KMS-11 (cell line): ENCODE measurements around the gene DYDC2.

Source experiments
- H2AFZ ChIP-seq: fragments of 200-600 bp; sonication (generic); 2 replicates; pipeline ENCODE4 v1.6.1; 2016; ENCODE audit warnings: antibody characterized with exemption, mixed run types, low read depth
- H3K27ac ChIP-seq: fragments of 200-600 bp; sonication (generic); 2 replicates; pipeline ENCODE4 v1.6.1; 2016; ENCODE audit warnings: mild to moderate bottlenecking, mixed run types
- H3K27me3 ChIP-seq: fragments of 200-600 bp; sonication (generic); 2 replicates; pipeline ENCODE4 v1.6.1; 2017; ENCODE audit warnings: mild to moderate bottlenecking, low read depth, mixed run types, moderate library complexity; ENCODE audit not compliant: insufficient read depth
- H3K36me3 ChIP-seq: fragments of 200-600 bp; sonication (generic); 2 replicates; pipeline ENCODE4 v1.6.1; 2017; ENCODE audit warnings: mild to moderate bottlenecking, mixed run types; ENCODE audit not compliant: insufficient read depth
- H3K4me1 ChIP-seq: fragments of 200-600 bp; sonication (generic); 2 replicates; pipeline ENCODE4 v1.6.1; 2016; ENCODE audit warnings: mild to moderate bottlenecking, low read depth, mixed run types; ENCODE audit not compliant: poor library complexity, severe bottlenecking
- H3K4me2 ChIP-seq: fragments of 200-600 bp; sonication (generic); 2 replicates; pipeline ENCODE4 v1.7.0; 2016; ENCODE audit warnings: mild to moderate bottlenecking, mixed run types
- H3K4me3 ChIP-seq: fragments of 200-600 bp; sonication (generic); IDR thresholded peaks from 2 replicates; pipeline ENCODE4 v1.6.1; 2017; ENCODE audit warnings: low read depth, low read length, mixed read lengths; ENCODE audit not compliant: insufficient read depth
- H3K79me2 ChIP-seq: fragments of 200-600 bp; sonication (generic); 2 replicates; pipeline ENCODE4 v1.6.1; 2016; ENCODE audit warnings: low read depth, mixed run types; ENCODE audit not compliant: insufficient read depth
- H3K9ac ChIP-seq: fragments of 200-600 bp; sonication (generic); 2 replicates; pipeline ENCODE4 v1.6.1; 2016; ENCODE audit warnings: mild to moderate bottlenecking, mixed run types
- H4K20me1 ChIP-seq: fragments of 200-600 bp; sonication (generic); 2 replicates; pipeline ENCODE4 v1.6.1; 2016; ENCODE audit warnings: mild to moderate bottlenecking, mixed run types; ENCODE audit not compliant: insufficient read depth
- TF ChIP-seq, protein P1 (sequence below): fragments of 200-600 bp; sonication (generic); conservative IDR thresholded peaks from 2 replicates; pipeline ENCODE4 v1.6.1; 2017; ENCODE audit warnings: low read depth, mild to moderate bottlenecking, antibody characterized with exemption, low read length, moderate library complexity, mixed read lengths

Gene DYDC2

GRCh38 chr10:80394358-80394916 is 37.9 kb downstream of the DYDC2 start:
- no peak overlapping the region for H2AFZ ChIP-seq
- no peak overlapping the region for H3K27ac ChIP-seq
- no peak overlapping the region for H3K9ac ChIP-seq
- no peaks in the 10 kb centered on the region for H3K27me3 ChIP-seq
- TF ChIP-seq, protein P1, sequence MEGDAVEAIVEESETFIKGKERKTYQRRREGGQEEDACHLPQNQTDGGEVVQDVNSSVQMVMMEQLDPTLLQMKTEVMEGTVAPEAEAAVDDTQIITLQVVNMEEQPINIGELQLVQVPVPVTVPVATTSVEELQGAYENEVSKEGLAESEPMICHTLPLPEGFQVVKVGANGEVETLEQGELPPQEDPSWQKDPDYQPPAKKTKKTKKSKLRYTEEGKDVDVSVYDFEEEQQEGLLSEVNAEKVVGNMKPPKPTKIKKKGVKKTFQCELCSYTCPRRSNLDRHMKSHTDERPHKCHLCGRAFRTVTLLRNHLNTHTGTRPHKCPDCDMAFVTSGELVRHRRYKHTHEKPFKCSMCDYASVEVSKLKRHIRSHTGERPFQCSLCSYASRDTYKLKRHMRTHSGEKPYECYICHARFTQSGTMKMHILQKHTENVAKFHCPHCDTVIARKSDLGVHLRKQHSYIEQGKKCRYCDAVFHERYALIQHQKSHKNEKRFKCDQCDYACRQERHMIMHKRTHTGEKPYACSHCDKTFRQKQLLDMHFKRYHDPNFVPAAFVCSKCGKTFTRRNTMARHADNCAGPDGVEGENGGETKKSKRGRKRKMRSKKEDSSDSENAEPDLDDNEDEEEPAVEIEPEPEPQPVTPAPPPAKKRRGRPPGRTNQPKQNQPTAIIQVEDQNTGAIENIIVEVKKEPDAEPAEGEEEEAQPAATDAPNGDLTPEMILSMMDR, result no peak
- no peak overlapping the region for H3K4me2 ChIP-seq
- no peaks in the 10 kb centered on the region for H3K4me1 ChIP-seq
- H3K36me3 ChIP-seq, result no peaks in the 10 kb centered on the region
- no peaks in the 10 kb centered on the region for H4K20me1 ChIP-seq
- no peak overlapping the region for H3K4me3 ChIP-seq
- no peaks in the 10 kb centered on the region for H3K79me2 ChIP-seq

DNA sequence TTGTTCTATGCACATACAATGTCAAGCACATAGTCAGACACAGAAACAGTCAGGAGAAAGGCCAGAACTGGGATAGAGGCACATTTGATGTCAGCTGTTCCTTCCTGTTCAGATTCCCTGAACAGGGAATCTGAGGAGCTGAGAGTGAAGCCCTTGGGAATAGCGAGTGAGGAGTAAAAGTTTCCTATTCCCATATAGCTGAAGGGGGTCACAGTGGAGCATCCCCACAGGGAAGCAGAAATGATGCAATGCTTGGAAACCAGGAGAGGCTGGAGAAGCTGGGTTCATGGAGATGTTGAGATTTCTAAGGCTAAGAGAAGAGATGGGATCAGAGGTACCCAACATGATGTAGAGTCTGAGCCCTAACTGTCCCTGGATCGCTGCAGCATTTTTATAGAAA is 40.4 kb downstream of the DYDC2 start:
- no peaks in the 10 kb centered on the region for H3K27me3 ChIP-seq

DNA sequence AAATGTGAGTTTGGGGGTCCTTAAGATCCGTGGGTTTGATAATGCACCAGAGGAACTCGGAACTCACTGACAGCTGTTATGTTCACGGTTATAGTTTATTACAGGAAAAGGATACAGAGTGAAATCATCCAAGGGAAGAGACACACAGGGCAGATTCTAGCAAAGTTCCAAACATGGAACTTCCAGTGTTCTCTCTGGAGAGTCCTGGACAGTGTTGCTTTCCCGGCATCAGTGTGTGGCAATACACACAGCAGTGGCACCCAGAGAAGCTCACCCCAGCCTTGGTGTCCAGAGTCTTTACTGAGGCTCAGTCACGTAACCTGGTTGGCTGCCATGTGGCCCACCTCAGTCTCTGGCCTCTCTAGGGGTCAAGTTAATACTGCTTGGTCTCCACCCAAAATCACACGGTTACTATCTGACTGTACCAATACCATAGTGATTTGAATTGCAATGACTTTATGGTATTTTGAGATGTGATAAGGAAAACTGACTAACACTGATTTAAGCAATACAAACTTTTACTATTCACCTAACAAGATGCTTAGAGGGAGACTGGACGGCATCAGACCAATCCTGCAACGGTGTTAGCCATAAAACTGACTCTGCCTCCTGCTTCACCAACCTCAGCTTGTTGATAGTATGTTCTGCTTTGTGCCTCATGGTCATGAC is 43.7 kb downstream of the DYDC2 start:
- no peak overlapping the region for H3K9ac ChIP-seq

More for the DNA sequence above, 40.4 kb downstream of the DYDC2 start:
- no peak overlapping the region for H3K4me2 ChIP-seq
- TF ChIP-seq, protein P1, result no peak
- H4K20me1 ChIP-seq, result no peaks in the 10 kb centered on the region
- no peaks in the 10 kb centered on the region for H3K4me1 ChIP-seq
- no peaks in the 10 kb centered on the region for H3K36me3 ChIP-seq
- no peaks in the 10 kb centered on the region for H3K79me2 ChIP-seq
- no peak overlapping the region for H3K4me3 ChIP-seq
- no peak overlapping the region for H3K27ac ChIP-seq
- no peak overlapping the region for H3K9ac ChIP-seq
- H2AFZ ChIP-seq, result no peak overlapping the region

DNA sequence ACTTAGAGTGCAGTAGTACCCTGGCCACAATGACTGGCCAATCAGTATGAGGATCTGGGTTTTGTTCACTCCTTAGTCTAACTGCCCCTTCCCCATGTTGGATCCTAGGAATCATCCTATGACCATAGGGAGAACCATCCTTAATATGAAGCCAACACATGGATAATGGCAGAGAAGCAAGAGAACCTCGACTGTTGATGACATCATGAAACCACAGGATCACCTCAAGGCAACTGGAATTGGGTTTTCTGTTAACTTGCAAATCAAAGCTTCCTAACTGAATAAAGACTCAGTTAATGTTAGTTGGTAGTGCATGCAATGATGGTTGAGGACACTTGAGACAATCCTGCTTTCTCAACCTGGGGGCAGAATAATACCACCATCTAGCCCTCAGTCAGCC is 48.5 kb downstream of the DYDC2 start:
- Histone ChIP-seq H3K9ac (no peak overlapping the region), H3K4me1 (no peaks in the 10 kb centered on the region), H3K27ac (no peak overlapping the region), H3K4me2 (no peak overlapping the region), H4K20me1 (no peaks in the 10 kb centered on the region), H3K4me3 (no peak overlapping the region), H3K27me3 (no peaks in the 10 kb centered on the region), H3K36me3 (no peaks in the 10 kb centered on the region), H2AFZ (no peak overlapping the region), H3K79me2 (no peaks in the 10 kb centered on the region)
- TF ChIP-seq, protein P1, result no peak

More for the DNA sequence above, 43.7 kb downstream of the DYDC2 start:
- Histone ChIP-seq H4K20me1 (no peaks in the 10 kb centered on the region), H3K4me1 (no peaks in the 10 kb centered on the region), H3K4me3 (no peak overlapping the region), H3K27me3 (no peaks in the 10 kb centered on the region), H2AFZ (no peak overlapping the region), H3K4me2 (no peak overlapping the region), H3K36me3 (no peaks in the 10 kb centered on the region), H3K79me2 (no peaks in the 10 kb centered on the region), H3K27ac (no peak overlapping the region)
- TF ChIP-seq, protein P1, result no peak
